ENCODE measurements around the gene ATP13A2.

Gene ATP13A2

GRCh38 chr1:16977377-16977776, 34.4 kb downstream of the ATP13A2 start:
- Histone ChIP-seq H3K4me3 (ENCODE audit: low read length) (no peak overlapping the region), H3K27me3 (replicated peaks; ENCODE audit: control insufficient read depth, insufficient read depth, low read length) (no peaks in the 10 kb centered on the region), H3K4me1 (ENCODE audit: control insufficient read depth, insufficient read depth, low read length) (peaks cover 24% of the 10 kb centered on the region), H3K36me3 (ENCODE audit: control insufficient read depth, insufficient read depth, low read length, severe bottlenecking) (no peaks in the 10 kb centered on the region), H3K9me3 (ENCODE audit: control insufficient read depth, low read length) (no peaks in the 10 kb centered on the region), H3K9ac (ENCODE audit: low read length) (no peak overlapping the region)
- no peak for DNase-seq (ENCODE audit: low read depth)

GRCh38 chr1:16976966-16977365, 34.8 kb downstream of the ATP13A2 start:
- no peak for DNase-seq (ENCODE audit: low read depth)

GRCh38 chr1:16975838-16976237, 35.9 kb downstream of the ATP13A2 start:
- H3K9ac ChIP-seq (ENCODE audit: low read length): no peak overlapping the region
- peaks cover 15% of the 10 kb centered on the region for H3K4me1 ChIP-seq (ENCODE audit: control insufficient read depth, insufficient read depth, low read length)
- no peak overlapping the region for H3K4me3 ChIP-seq (ENCODE audit: low read length)
- H3K36me3 ChIP-seq (ENCODE audit: control insufficient read depth, insufficient read depth, low read length, severe bottlenecking): no peaks in the 10 kb centered on the region
- no peaks in the 10 kb centered on the region for H3K9me3 ChIP-seq (ENCODE audit: control insufficient read depth, low read length)
- no peak for DNase-seq (ENCODE audit: low read depth)
- no peaks in the 10 kb centered on the region for H3K27me3 ChIP-seq (replicated peaks; ENCODE audit: control insufficient read depth, insufficient read depth, low read length)

More at GRCh38 chr1:16976966-16977365, 34.8 kb downstream of the ATP13A2 start:
- H3K4me1 ChIP-seq (ENCODE audit: control insufficient read depth, insufficient read depth, low read length): peaks cover 24% of the 10 kb centered on the region
- no peak overlapping the region for H3K4me3 ChIP-seq (ENCODE audit: low read length)
- no peak overlapping the region for H3K9ac ChIP-seq (ENCODE audit: low read length)
- no peaks in the 10 kb centered on the region for H3K36me3 ChIP-seq (ENCODE audit: control insufficient read depth, insufficient read depth, low read length, severe bottlenecking)
- H3K27me3 ChIP-seq (replicated peaks; ENCODE audit: control insufficient read depth, insufficient read depth, low read length): no peaks in the 10 kb centered on the region
- H3K9me3 ChIP-seq (ENCODE audit: control insufficient read depth, low read length): no peaks in the 10 kb centered on the region

GRCh38 chr1:16975211-16975610, 36.5 kb downstream of the ATP13A2 start:
- DNase-seq (ENCODE audit: low read depth): no peak
- no peaks in the 10 kb centered on the region for H3K27me3 ChIP-seq (replicated peaks; ENCODE audit: control insufficient read depth, insufficient read depth, low read length)
- no peaks in the 10 kb centered on the region for H3K9me3 ChIP-seq (ENCODE audit: control insufficient read depth, low read length)
- peaks cover 13% of the 10 kb centered on the region for H3K4me1 ChIP-seq (ENCODE audit: control insufficient read depth, insufficient read depth, low read length)
- H3K36me3 ChIP-seq (ENCODE audit: control insufficient read depth, insufficient read depth, low read length, severe bottlenecking): no peaks in the 10 kb centered on the region
- no peak overlapping the region for H3K4me3 ChIP-seq (ENCODE audit: low read length)
- no peak overlapping the region for H3K9ac ChIP-seq (ENCODE audit: low read length)

- H3K4me1 ChIP-seq (ENCODE audit: control insufficient read depth, insufficient read depth, low read length): peaks cover 2% of the 10 kb centered on the region
- no peaks in the 10 kb centered on the region for H3K36me3 ChIP-seq (ENCODE audit: control insufficient read depth, insufficient read depth, low read length, severe bottlenecking)
- no peaks in the 10 kb centered on the region for H3K27me3 ChIP-seq (replicated peaks; ENCODE audit: control insufficient read depth, insufficient read depth, low read length)
- no peak overlapping the region for H3K4me3 ChIP-seq (ENCODE audit: low read length)
- H3K9ac ChIP-seq (ENCODE audit: low read length): no peak overlapping the region
- DNase-seq (ENCODE audit: low read depth): no peak
- no peaks in the 10 kb centered on the region for H3K9me3 ChIP-seq (ENCODE audit: control insufficient read depth, low read length)
Measured at GRCh38 chr1:16973215-16973614, 38.5 kb downstream of the ATP13A2 start.

GRCh38 chr1:16972189-16972895, 39.4 kb downstream of the ATP13A2 start:
- Histone ChIP-seq H3K27me3 (replicated peaks; ENCODE audit: control insufficient read depth, insufficient read depth, low read length) (no peaks in the 10 kb centered on the region), H3K4me3 (ENCODE audit: low read length) (no peak overlapping the region), H3K9ac (ENCODE audit: low read length) (no peak overlapping the region), H3K9me3 (ENCODE audit: control insufficient read depth, low read length) (no peaks in the 10 kb centered on the region), H3K36me3 (ENCODE audit: control insufficient read depth, insufficient read depth, low read length, severe bottlenecking) (no peaks in the 10 kb centered on the region), H3K4me1 (ENCODE audit: control insufficient read depth, insufficient read depth, low read length) (no peaks in the 10 kb centered on the region)
- no peak for DNase-seq (ENCODE audit: low read depth)

GRCh38 chr1:16971341-16972188, 40.2 kb downstream of the ATP13A2 start:
- H3K9me3 ChIP-seq (ENCODE audit: control insufficient read depth, low read length): no peaks in the 10 kb centered on the region
- H3K4me3 ChIP-seq (ENCODE audit: low read length): no peak overlapping the region
- peaks cover 5% of the 10 kb centered on the region for H3K4me1 ChIP-seq (ENCODE audit: control insufficient read depth, insufficient read depth, low read length)
- no peak overlapping the region for H3K9ac ChIP-seq (ENCODE audit: low read length)
- no peaks in the 10 kb centered on the region for H3K36me3 ChIP-seq (ENCODE audit: control insufficient read depth, insufficient read depth, low read length, severe bottlenecking)
- DNase-seq (ENCODE audit: low read depth): peak; percentile 76
- H3K27me3 ChIP-seq (replicated peaks; ENCODE audit: control insufficient read depth, insufficient read depth, low read length): no peaks in the 10 kb centered on the region

- Histone ChIP-seq H3K9ac (ENCODE audit: low read length) (no peak overlapping the region), H3K4me1 (ENCODE audit: control insufficient read depth, insufficient read depth, low read length) (peaks cover 5% of the 10 kb centered on the region), H3K27me3 (replicated peaks; ENCODE audit: control insufficient read depth, insufficient read depth, low read length) (no peaks in the 10 kb centered on the region), H3K36me3 (ENCODE audit: control insufficient read depth, insufficient read depth, low read length, severe bottlenecking) (peaks cover 9% of the 10 kb centered on the region), H3K4me3 (ENCODE audit: low read length) (no peak overlapping the region), H3K9me3 (ENCODE audit: control insufficient read depth, low read length) (no peaks in the 10 kb centered on the region)
- no peak for DNase-seq (ENCODE audit: low read depth)
Measured at GRCh38 chr1:16970132-16970910, 41.4 kb downstream of the ATP13A2 start.

GRCh38 chr1:16969651-16970050, 42.1 kb downstream of the ATP13A2 start:
- Histone ChIP-seq H3K9me3 (ENCODE audit: control insufficient read depth, low read length) (no peaks in the 10 kb centered on the region), H3K27me3 (replicated peaks; ENCODE audit: control insufficient read depth, insufficient read depth, low read length) (no peaks in the 10 kb centered on the region), H3K4me3 (ENCODE audit: low read length) (no peak overlapping the region), H3K4me1 (ENCODE audit: control insufficient read depth, insufficient read depth, low read length) (peaks cover 5% of the 10 kb centered on the region), H3K9ac (ENCODE audit: low read length) (no peak overlapping the region), H3K36me3 (ENCODE audit: control insufficient read depth, insufficient read depth, low read length, severe bottlenecking) (peaks cover 9% of the 10 kb centered on the region)
- DNase-seq (ENCODE audit: low read depth): no peak

GRCh38 chr1:16969057-16969611, 42.6 kb downstream of the ATP13A2 start:
- Histone ChIP-seq H3K36me3 (ENCODE audit: control insufficient read depth, insufficient read depth, low read length, severe bottlenecking) (peaks cover 9% of the 10 kb centered on the region), H3K9me3 (ENCODE audit: control insufficient read depth, low read length) (no peaks in the 10 kb centered on the region), H3K27me3 (replicated peaks; ENCODE audit: control insufficient read depth, insufficient read depth, low read length) (no peaks in the 10 kb centered on the region), H3K9ac (ENCODE audit: low read length) (no peak overlapping the region), H3K4me1 (ENCODE audit: control insufficient read depth, insufficient read depth, low read length) (peaks cover 5% of the 10 kb centered on the region), H3K4me3 (ENCODE audit: low read length) (no peak overlapping the region)
- no peak for DNase-seq (ENCODE audit: low read depth)

- Histone ChIP-seq H3K9ac (ENCODE audit: low read length) (no peak overlapping the region), H3K4me1 (ENCODE audit: control insufficient read depth, insufficient read depth, low read length) (peaks cover 5% of the 10 kb centered on the region)
- DNase-seq (ENCODE audit: low read depth): no peak
Measured at GRCh38 chr1:16968372-16968771, 43.4 kb downstream of the ATP13A2 start.

More at GRCh38 chr1:16968372-16968771, 43.4 kb downstream of the ATP13A2 start:
- Histone ChIP-seq H3K9me3 (ENCODE audit: control insufficient read depth, low read length) (no peaks in the 10 kb centered on the region), H3K27me3 (replicated peaks; ENCODE audit: control insufficient read depth, insufficient read depth, low read length) (no peaks in the 10 kb centered on the region), H3K36me3 (ENCODE audit: control insufficient read depth, insufficient read depth, low read length, severe bottlenecking) (peaks cover 9% of the 10 kb centered on the region), H3K4me3 (ENCODE audit: low read length) (no peak overlapping the region)

All from adipocyte (in vitro differentiated cells).